Measurements from ENCODE around the gene RHOG.
"Not testable (repeated sequence)": the region's sequence is repeated elsewhere in the genome, so short reads cannot be mapped to it uniquely, and the experiment has no call there.

Gene RHOG

DNA sequence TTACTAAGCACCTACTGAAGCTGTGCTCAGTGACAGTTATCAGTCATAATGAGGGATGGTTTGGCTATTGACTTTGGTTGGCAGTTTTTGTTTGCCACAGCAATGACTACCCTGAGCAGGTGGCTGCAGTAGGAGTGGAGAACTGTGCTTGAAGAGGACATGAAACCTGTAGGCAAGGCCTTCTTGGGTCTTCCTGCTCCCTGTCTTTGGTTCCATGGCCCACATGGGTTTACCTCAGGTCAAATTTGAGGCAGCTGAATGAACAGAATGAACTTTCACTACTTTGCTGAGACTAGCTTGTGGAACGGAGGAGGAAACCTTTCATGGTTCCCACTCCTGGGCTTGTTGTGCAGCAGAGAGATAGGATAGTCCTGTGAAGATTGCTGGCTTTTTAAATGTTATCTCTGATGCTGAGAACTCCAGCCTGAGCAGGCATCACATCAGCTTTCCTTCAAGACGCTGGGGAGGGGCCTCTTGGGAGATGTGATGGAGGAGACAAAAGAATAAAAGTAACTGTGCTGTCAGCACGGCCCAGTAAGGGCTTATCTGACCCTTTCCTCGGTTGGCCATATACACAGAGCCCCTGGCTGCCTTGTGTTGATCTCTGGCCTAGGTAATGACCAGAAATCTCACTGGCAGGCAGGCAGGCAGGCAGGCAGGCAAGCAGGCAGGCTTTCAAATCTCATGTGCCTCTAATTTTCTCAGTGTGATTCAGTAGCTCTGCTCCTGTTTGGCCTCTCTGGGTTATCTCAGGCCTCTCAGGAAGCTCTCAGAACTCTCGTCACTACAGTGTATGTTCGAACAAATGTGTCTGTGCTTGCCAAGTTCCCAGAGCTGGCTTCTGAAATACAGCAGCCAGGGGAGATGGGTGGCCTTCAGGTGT, 26.7 kb upstream of the RHOG start:
- intact Hi-C loops (cut with micrococcal nuclease) = no loop called here
- no peaks in the 10 kb centered on the region for H3K9me3 Mint-ChIP-seq
- no peak overlapping the region for H3K27ac Mint-ChIP-seq
- no peaks in the 10 kb centered on the region for H3K27me3 Mint-ChIP-seq
- peaks cover 57% of the 10 kb centered on the region for H3K4me1 Mint-ChIP-seq (ENCODE audit: low read depth)
- H3K36me3 Mint-ChIP-seq (ENCODE audit: low read depth) = peaks cover 4% of the 10 kb centered on the region
- no peak overlapping the region for H3K4me3 Mint-ChIP-seq

GRCh38 chr11:3866836-3867208, 26.1 kb upstream of the RHOG start:
- intact Hi-C loops (cut with micrococcal nuclease) = no loop called here
- H3K9me3 Mint-ChIP-seq = no peaks in the 10 kb centered on the region
- H3K36me3 Mint-ChIP-seq (ENCODE audit: low read depth) = no peaks in the 10 kb centered on the region
- H3K27me3 Mint-ChIP-seq = no peaks in the 10 kb centered on the region
- peak overlapping the region; percentile 45 for H3K27ac Mint-ChIP-seq
- no peak overlapping the region for H3K4me3 Mint-ChIP-seq
- peaks cover 56% of the 10 kb centered on the region for H3K4me1 Mint-ChIP-seq (ENCODE audit: low read depth)

- H3K4me1 Mint-ChIP-seq (ENCODE audit: low read depth) = peaks cover 55% of the 10 kb centered on the region
- peak overlapping the region; percentile 45 for H3K27ac Mint-ChIP-seq
- H3K4me3 Mint-ChIP-seq = peak overlapping the region; percentile 2
- H3K27me3 Mint-ChIP-seq = no peaks in the 10 kb centered on the region
- intact Hi-C loops (cut with micrococcal nuclease) = no loop called here
- H3K9me3 Mint-ChIP-seq = no peaks in the 10 kb centered on the region
- peaks cover 2% of the 10 kb centered on the region for H3K36me3 Mint-ChIP-seq (ENCODE audit: low read depth)
Measured at GRCh38 chr11:3866206-3866605, 25.4 kb upstream of the RHOG start.

- Mint-ChIP-seq H3K4me1 (ENCODE audit: low read depth) (peaks cover 57% of the 10 kb centered on the region), H3K27me3 (no peaks in the 10 kb centered on the region), H3K4me3 (peak overlapping the region; percentile 2), H3K36me3 (ENCODE audit: low read depth) (peaks cover 8% of the 10 kb centered on the region), H3K9me3 (no peaks in the 10 kb centered on the region), H3K27ac (peak overlapping the region; percentile 45)
- intact Hi-C loops (cut with micrococcal nuclease) = no loop called here
Measured at GRCh38 chr11:3865388-3866193, 24.8 kb upstream of the RHOG start.

DNA sequence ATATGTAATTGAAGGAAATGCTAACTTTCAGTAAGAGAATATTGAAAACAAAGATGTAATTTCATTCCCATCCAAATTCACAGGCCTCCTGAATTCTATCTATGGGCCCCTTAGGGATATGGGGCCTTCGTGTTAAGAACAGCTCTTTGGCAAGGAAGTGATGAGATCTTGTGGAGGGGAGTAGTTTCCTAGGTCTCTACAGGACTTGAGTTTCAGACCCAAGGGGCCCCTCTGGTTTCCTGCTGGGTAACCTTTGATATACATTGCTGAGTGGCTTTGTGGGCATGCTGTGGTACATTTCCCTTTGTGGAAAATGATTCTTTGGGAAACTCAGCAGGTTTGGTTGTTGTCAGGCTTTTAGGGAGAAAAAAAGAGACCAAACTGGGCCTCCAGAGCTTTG, 20.9 kb upstream of the RHOG start:
- Mint-ChIP-seq H3K27ac (no peak overlapping the region), H3K4me1 (ENCODE audit: low read depth) (peaks cover 69% of the 10 kb centered on the region), H3K27me3 (no peaks in the 10 kb centered on the region), H3K36me3 (ENCODE audit: low read depth) (peaks cover 8% of the 10 kb centered on the region), H3K4me3 (no peak overlapping the region), H3K9me3 (no peaks in the 10 kb centered on the region)
- intact Hi-C loops (cut with micrococcal nuclease) = no loop called here

GRCh38 chr11:3860898-3861393, 20.2 kb upstream of the RHOG start:
- Mint-ChIP-seq H3K36me3 (ENCODE audit: low read depth) (peaks cover 13% of the 10 kb centered on the region), H3K4me1 (ENCODE audit: low read depth) (peaks cover 70% of the 10 kb centered on the region), H3K4me3 (peak overlapping the region; percentile 11), H3K27ac (peak overlapping the region; percentile 35)
- intact Hi-C loops (cut with micrococcal nuclease); H3K27me3 Mint-ChIP-seq; H3K9me3 Mint-ChIP-seq: not testable (repeated sequence)

- H3K4me3 Mint-ChIP-seq = no peak overlapping the region
- peak overlapping the region; percentile 35 for H3K27ac Mint-ChIP-seq
- no peaks in the 10 kb centered on the region for H3K9me3 Mint-ChIP-seq
- intact Hi-C loops (cut with micrococcal nuclease) = no loop called here
- peaks cover 18% of the 10 kb centered on the region for H3K36me3 Mint-ChIP-seq (ENCODE audit: low read depth)
- peaks cover 68% of the 10 kb centered on the region for H3K4me1 Mint-ChIP-seq (ENCODE audit: low read depth)
- no peaks in the 10 kb centered on the region for H3K27me3 Mint-ChIP-seq
Measured at GRCh38 chr11:3860375-3860774, 19.6 kb upstream of the RHOG start.

- Mint-ChIP-seq H3K9me3 (no peaks in the 10 kb centered on the region), H3K36me3 (ENCODE audit: low read depth) (peaks cover 18% of the 10 kb centered on the region), H3K4me1 (ENCODE audit: low read depth) (peaks cover 65% of the 10 kb centered on the region), H3K27ac (no peak overlapping the region), H3K27me3 (no peaks in the 10 kb centered on the region), H3K4me3 (no peak overlapping the region)
- intact Hi-C loops (cut with micrococcal nuclease) = loop anchor here (5.0 to 10.0 kb wide), 2 partner anchors 43 to 95 kb away; no protein-coding TSS in a partner anchor
Measured at GRCh38 chr11:3859373-3859881, 18.7 kb upstream of the RHOG start.

DNA sequence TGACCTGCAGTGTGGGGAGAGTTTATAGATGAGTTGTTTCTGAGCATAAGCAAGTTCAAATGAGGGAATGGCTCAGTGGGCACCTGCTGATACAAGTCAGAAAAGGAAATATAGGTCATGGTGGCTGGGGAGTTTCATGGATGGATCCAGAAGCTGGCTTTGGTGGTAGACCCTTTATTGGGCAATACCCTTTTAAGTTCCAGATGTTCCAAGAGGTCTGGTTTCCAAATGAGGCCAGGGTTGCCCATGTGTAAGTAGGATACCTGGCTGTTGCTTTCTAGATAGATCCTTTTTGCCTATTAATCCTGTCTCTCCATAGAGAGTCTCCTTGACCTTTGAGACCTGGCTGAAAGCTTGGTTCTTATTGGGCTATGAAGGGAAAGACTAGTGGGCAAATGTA, 16.9 kb upstream of the RHOG start:
- Mint-ChIP-seq H3K4me3 (peak overlapping the region; percentile 100), H3K36me3 (ENCODE audit: low read depth) (peaks cover 18% of the 10 kb centered on the region), H3K9me3 (no peaks in the 10 kb centered on the region), H3K4me1 (ENCODE audit: low read depth) (peaks cover 74% of the 10 kb centered on the region), H3K27me3 (no peaks in the 10 kb centered on the region), H3K27ac (no peak overlapping the region)
- intact Hi-C loops (cut with micrococcal nuclease) = loop anchor here (5.0 to 10.0 kb wide), 2 partner anchors 45 to 97 kb away; no protein-coding TSS in a partner anchor

DNA sequence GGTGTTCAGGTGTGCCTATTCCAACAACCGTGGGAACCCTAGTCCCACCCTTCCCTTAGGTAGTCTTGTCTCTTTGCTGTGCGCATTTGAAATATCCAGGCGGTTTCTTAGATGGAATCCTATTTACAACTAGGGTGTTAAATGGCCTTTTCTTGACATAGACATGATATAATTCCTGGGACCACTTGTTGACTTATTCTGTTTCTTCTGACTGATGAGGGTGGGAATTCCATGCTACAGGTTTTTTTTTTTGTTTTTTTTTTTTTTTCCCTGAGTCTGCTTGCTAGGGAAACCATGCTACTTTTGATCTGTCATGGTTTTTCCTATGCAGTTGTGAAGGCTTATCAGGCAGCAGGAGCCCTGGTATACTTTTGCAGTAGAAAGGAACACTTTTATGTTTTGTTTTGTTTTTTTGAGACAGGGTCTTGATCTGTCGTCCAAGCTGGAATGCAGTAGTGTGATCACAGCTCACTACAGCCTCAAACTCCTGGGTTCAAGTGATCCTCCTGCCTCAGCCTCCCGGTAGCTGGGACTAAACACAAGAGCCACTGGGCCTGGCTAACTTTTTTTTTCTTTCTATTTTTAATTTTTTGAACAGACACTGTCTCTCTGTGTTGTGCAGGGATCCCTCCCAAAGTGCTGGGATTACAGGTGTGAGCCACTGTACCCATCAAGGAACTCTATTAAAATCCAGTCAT, 16.2 kb upstream of the RHOG start:
- Mint-ChIP-seq H3K27me3 (no peaks in the 10 kb centered on the region), H3K9me3 (no peaks in the 10 kb centered on the region), H3K27ac (peak overlapping the region; percentile 99), H3K36me3 (ENCODE audit: low read depth) (peaks cover 18% of the 10 kb centered on the region), H3K4me1 (ENCODE audit: low read depth) (peaks cover 73% of the 10 kb centered on the region), H3K4me3 (peak overlapping the region; percentile 100)
- intact Hi-C loops (cut with micrococcal nuclease) = loop anchor here (5.0 to 10.0 kb wide), 2 partner anchors 45 to 98 kb away; no protein-coding TSS in a partner anchor

DNA sequence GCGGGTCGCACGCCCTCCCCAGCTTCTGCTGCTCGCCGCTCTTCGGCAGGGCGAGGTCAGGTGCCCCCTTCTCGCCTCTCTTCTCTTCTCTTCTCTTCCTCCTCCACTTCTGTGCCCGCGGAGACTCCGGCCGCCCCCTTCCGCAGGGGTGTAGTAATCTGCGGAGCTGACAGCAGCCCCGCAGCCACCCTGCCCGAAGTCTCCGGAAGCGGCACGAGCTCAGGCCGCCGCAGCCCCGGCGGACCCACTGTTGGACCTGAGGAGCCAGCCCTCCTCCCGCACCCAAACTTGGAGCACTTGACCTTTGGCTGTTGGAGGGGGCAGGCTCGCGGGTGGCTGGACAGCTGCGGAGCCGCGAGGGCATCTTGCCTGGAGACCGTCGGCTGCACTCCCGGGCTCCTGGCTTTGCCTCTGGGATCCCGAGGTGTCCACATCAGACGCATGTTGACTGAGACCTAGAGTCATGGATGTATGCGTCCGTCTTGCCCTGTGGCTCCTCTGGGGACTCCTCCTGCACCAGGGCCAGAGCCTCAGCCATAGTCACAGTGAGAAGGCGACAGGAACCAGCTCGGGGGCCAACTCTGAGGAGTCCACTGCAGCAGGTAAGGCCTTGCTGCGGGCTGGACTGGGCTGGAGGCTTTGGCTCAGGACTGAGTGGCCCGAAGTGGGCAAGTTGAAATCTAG, 15.2 kb upstream of the RHOG start:
- Mint-ChIP-seq H3K4me1 (ENCODE audit: low read depth) (peaks cover 63% of the 10 kb centered on the region), H3K27ac (peak overlapping the region; percentile 99), H3K27me3 (no peaks in the 10 kb centered on the region), H3K36me3 (ENCODE audit: low read depth) (peaks cover 14% of the 10 kb centered on the region), H3K4me3 (peak overlapping the region; percentile 100), H3K9me3 (no peaks in the 10 kb centered on the region)
- intact Hi-C loops (cut with micrococcal nuclease) = loop anchor here (2.0 to 10.0 kb wide), 3 partner anchors 15 to 99 kb away; partner anchors contain the start of gene RHOG

GRCh38 chr11:3854977-3855807, 14.4 kb upstream of the RHOG start, which contains the start of gene STIM1:
STIM1 (plus strand) TSS chr11:3855664; CDS start chr11:3856271, 607 bp downstream.
- Mint-ChIP-seq H3K36me3 (ENCODE audit: low read depth) (peaks cover 10% of the 10 kb centered on the region), H3K4me3 (peak within 1 kb of the TSS; percentile 100), H3K4me1 (ENCODE audit: low read depth) (peaks cover 57% of the 10 kb centered on the region), H3K9me3 (no peaks in the 10 kb centered on the region), H3K27me3 (no peaks in the 10 kb centered on the region), H3K27ac (peak within 1 kb of the TSS; percentile 99)
- intact Hi-C loops (cut with micrococcal nuclease) = loop anchor here (1.0 to 10.0 kb wide), 4 partner anchors 14 to 217 kb away; partner anchors contain the start of gene RHOG

All from dendritic cell treated with granulocyte-macrophage colony-stimulating factor and Interleukin-4, amounts not matched to agents 40 ng/mL and 50 ng/mL, for 4 days (primary cell).